HCT116 (cell line): ENCODE results near the gene ABTB1. TPM values are rescaled to one million over a fixed set of nuclear protein-coding genes. Genes with fewer than 3 reads are reported as not detected.

ENCODE experiments used
- ATAC-seq: fragments of 200-7000 bp; cut with Tn5 transposase; 2 replicates; pipeline ENCODE4 v1.9.1; 2020; ENCODE audit warnings: mild to moderate bottlenecking, moderate library complexity
- BruUV-seq: library from RNA; stranded (reverse); fragments of 400-500 nt; replicated peaks from 2 replicates; lab custom pipeline; 2021; lab: Mats Ljungman, UMichigan
- CTCF ChIA-PET: fragments of 300-600 bp; sonication (Branson Sonifier 250); formaldehyde crosslinking; loops from one replicate; lab custom pipeline; 2021; ENCODE audit warnings: antibody characterized with exemption; lab: Charles Lee
- POLR2A ChIA-PET: fragments of 300-600, 350-600 bp; sonication (Branson Sonifier 250); formaldehyde crosslinking; loops from one replicate; lab custom pipeline; 2021; ENCODE audit warnings: antibody characterized with exemption; lab: Charles Lee
- RAD21 ChIA-PET, 2 experiments: fragments of 300-600 bp; sonication (Branson Sonifier 250); formaldehyde crosslinking; loops; one replicate each; lab custom pipeline; 2023; ENCODE audit warnings: low total read pairs in 2 of 2; ENCODE audit not compliant: uncharacterized antibody in 2 of 2, unreplicated experiment in 2 of 2, low non-redundant PET in 1 of 2; lab: Charles Lee
- DNase-seq: peaks from one replicate; pipeline ENCODE4 v3.0.0-alpha.2; 2010; ENCODE audit warnings: low read depth, low spot score
- H2AFZ ChIP-seq: fragments of 200-600 bp; shearing (Covaris generic), sonication (generic); 2 replicates; pipeline ENCODE4 v1.6.1; 2017; ENCODE audit warnings: low read depth, mixed run types, mixed read lengths, antibody characterized with exemption, low read length; ENCODE audit not compliant: poor library complexity, severe bottlenecking
- H3K27ac ChIP-seq: 2 replicates; pipeline ENCODE4 v1.5.1; 2012; ENCODE audit warnings: low read depth, low read length
- H3K27me3 ChIP-seq: fragments of 200-600 bp; sonication (generic); 2 replicates; pipeline ENCODE4 v1.6.1; 2016; ENCODE audit warnings: mixed run types, low read length, mixed read lengths; ENCODE audit not compliant: insufficient read depth
- H3K36me3 ChIP-seq, 2 experiments: fragments of 200-500 bp in 1 of 2; fragments of 200-600 bp in 1 of 2; sonication (Bioruptor generic) in 1 of 2; sonication (generic) in 1 of 2; 2 replicates each; pipeline versions ENCODE4 v1.5.1 to v1.6.1; 2014 to 2016; ENCODE audit warnings: low read length in 2 of 2, inconsistent platforms in 1 of 2, mixed read lengths in 1 of 2, mixed run types in 1 of 2; ENCODE audit not compliant: insufficient read depth in 2 of 2, control insufficient read depth in 1 of 2
- H3K4me1 ChIP-seq, 2 experiments: fragments of 200-600 bp in 1 of 2; sonication (generic) in 1 of 2; 2 replicates each; pipeline versions ENCODE4 v1.5.1 to v1.6.1; 2012 to 2017; ENCODE audit warnings: low read length in 2 of 2, inconsistent platforms in 1 of 2, mild to moderate bottlenecking in 1 of 2, mixed read lengths in 1 of 2, mixed run types in 1 of 2, moderate library complexity in 1 of 2; ENCODE audit not compliant: insufficient read depth in 2 of 2, control insufficient read depth in 1 of 2
- H3K4me2 ChIP-seq: fragments of 200-600 bp; sonication (generic); 2 replicates; pipeline ENCODE4 v1.6.1; 2017; ENCODE audit warnings: mixed run types, low read length, mixed read lengths
- H3K4me3 ChIP-seq, 2 experiments: fragments of 200-600 bp in 1 of 2; sonication (generic) in 1 of 2; replicated peaks in 1 of 2; 2 replicates each; pipeline ENCODE4 v1.5.1; 2011 to 2016; ENCODE audit warnings: low read length in 2 of 2, control low read depth in 1 of 2, low read depth in 1 of 2, mild to moderate bottlenecking in 1 of 2, mixed read lengths in 1 of 2, mixed run types in 1 of 2
- H3K79me2 ChIP-seq: fragments of 200-600 bp; sonication (generic); 2 replicates; pipeline ENCODE4 v1.6.1; 2017; ENCODE audit warnings: mild to moderate bottlenecking, mixed run types, low read length, moderate library complexity, mixed read lengths; ENCODE audit not compliant: insufficient read depth
- H3K9ac ChIP-seq: fragments of 200-600 bp; sonication (generic); 2 replicates; pipeline ENCODE4 v1.6.1; 2016; ENCODE audit warnings: low read length, mixed read lengths
- H3K9me2 ChIP-seq: fragments of 200-600 bp; sonication (generic), shearing (Covaris generic); 2 replicates; pipeline ENCODE4 v1.6.1; 2017; ENCODE audit warnings: mixed run types, mild to moderate bottlenecking, moderate library complexity; ENCODE audit not compliant: insufficient read depth
- H3K9me3 ChIP-seq, 2 experiments: fragments of 200-500 bp in 1 of 2; fragments of 200-600 bp in 1 of 2; sonication (Bioruptor generic) in 1 of 2; sonication (generic) in 1 of 2; 2 replicates each; pipeline ENCODE4 v1.6.1; 2014 to 2017; ENCODE audit warnings: low read length in 2 of 2, mixed read lengths in 2 of 2, inconsistent platforms in 1 of 2, low read depth in 1 of 2, mild to moderate bottlenecking in 1 of 2, mixed run types in 1 of 2, moderate library complexity in 1 of 2; ENCODE audit not compliant: control insufficient read depth in 1 of 2, insufficient read depth in 1 of 2
- H4K20me1 ChIP-seq: fragments of 200-600 bp; sonication (generic), shearing (Covaris generic); 2 replicates; pipeline ENCODE4 v1.6.1; 2017; ENCODE audit warnings: mixed run types, mild to moderate bottlenecking, moderate library complexity; ENCODE audit not compliant: insufficient read depth
- CBX3 ChIP-seq: IDR thresholded peaks from 2 replicates; pipeline ENCODE4 v1.6.1; 2012; ENCODE audit warnings: low read depth
- CEBPB ChIP-seq: IDR thresholded peaks from 2 replicates; pipeline ENCODE4 v1.6.1; 2012; ENCODE audit warnings: low read depth
- EGR1 ChIP-seq: IDR thresholded peaks from 2 replicates; pipeline ENCODE4 v1.6.1; 2012; ENCODE audit warnings: low read depth
- EZH2 ChIP-seq: fragments of 200-600 bp; sonication (generic); IDR thresholded peaks from 2 replicates; pipeline ENCODE4 v1.6.1; 2017; ENCODE audit warnings: antibody characterized with exemption, mixed run types
- EZH2phosphoT487 ChIP-seq: fragments of 200-600 bp; IDR thresholded peaks from 2 replicates; pipeline ENCODE4 v1.6.1; 2018; ENCODE audit warnings: antibody characterized with exemption, borderline replicate concordance
- JUND ChIP-seq: IDR thresholded peaks from 2 replicates; pipeline ENCODE4 v1.6.1; 2012
- POLR2A ChIP-seq: IDR thresholded peaks from 2 replicates; pipeline ENCODE4 v1.7.0; 2011; ENCODE audit warnings: borderline replicate concordance; ENCODE audit not compliant: insufficient read depth, insufficient read length; ENCODE audit errors: extremely low read depth
- RAD21 ChIP-seq: IDR thresholded peaks from 2 replicates; pipeline ENCODE4 v1.6.1; 2012; ENCODE audit warnings: low read depth, mild to moderate bottlenecking
- SIN3A ChIP-seq: IDR thresholded peaks from 2 replicates; pipeline ENCODE4 v1.6.1; 2012; ENCODE audit warnings: low read depth
- SRF ChIP-seq: IDR thresholded peaks from 2 replicates; pipeline ENCODE4 v1.6.1; 2012; ENCODE audit warnings: low read depth
- TCF7L2 ChIP-seq: IDR thresholded peaks from 2 replicates; pipeline ENCODE4 v1.7.0; 2011; ENCODE audit warnings: borderline replicate concordance, inconsistent platforms; ENCODE audit not compliant: insufficient read depth, insufficient read length; ENCODE audit errors: extremely low read depth
- YY1 ChIP-seq: IDR thresholded peaks from 2 replicates; pipeline ENCODE4 v1.6.1; 2011; ENCODE audit warnings: low read length, low read depth, moderate library complexity, mild to moderate bottlenecking; ENCODE audit not compliant: insufficient replicate concordance; ENCODE audit errors: extremely low read depth
- ZFX ChIP-seq: fragments of 450-650 bp; IDR thresholded peaks from 2 replicates; pipeline ENCODE4 v1.6.1; 2017
- ZNF274 ChIP-seq: fragments of 200-500 bp; sonication (Bioruptor generic); IDR thresholded peaks from 2 replicates; pipeline ENCODE4 v1.6.1; 2014; ENCODE audit warnings: mild to moderate bottlenecking, low read depth, low read length, inconsistent platforms
- intact Hi-C: fragments of 100-400 bp; cut with micrococcal nuclease; formaldehyde crosslinking; loops from 2 replicates; pipeline ENCODE4 v1.10.0; 2022
- total RNA-seq: library from RNA; stranded (reverse); gene quantifications from one replicate; pipeline ENCODE4 v1.2.1, GENCODE V29; 2021; ENCODE audit not compliant: unreplicated experiment
- TF ChIP-seq, protein P1 (sequence below): IDR thresholded peaks from 2 replicates; pipeline ENCODE4 v1.6.1; 2012
- TF ChIP-seq, protein P2 (sequence below): IDR thresholded peaks from 2 replicates; pipeline ENCODE4 v1.6.1; 2012
- TF ChIP-seq, protein P3 (sequence below): IDR thresholded peaks from 2 replicates; pipeline ENCODE4 v1.6.1; 2011; ENCODE audit warnings: mild to moderate bottlenecking, low read length, moderate library complexity; ENCODE audit not compliant: insufficient replicate concordance; ENCODE audit errors: extremely low read depth
- TF ChIP-seq, protein P4 (sequence below): IDR thresholded peaks from 2 replicates; pipeline ENCODE4 v1.6.1; 2012; ENCODE audit warnings: low read depth

Gene ABTB1
- total RNA-seq, 1 experiment from 2014 or later: 19.4 TPM

DNA sequence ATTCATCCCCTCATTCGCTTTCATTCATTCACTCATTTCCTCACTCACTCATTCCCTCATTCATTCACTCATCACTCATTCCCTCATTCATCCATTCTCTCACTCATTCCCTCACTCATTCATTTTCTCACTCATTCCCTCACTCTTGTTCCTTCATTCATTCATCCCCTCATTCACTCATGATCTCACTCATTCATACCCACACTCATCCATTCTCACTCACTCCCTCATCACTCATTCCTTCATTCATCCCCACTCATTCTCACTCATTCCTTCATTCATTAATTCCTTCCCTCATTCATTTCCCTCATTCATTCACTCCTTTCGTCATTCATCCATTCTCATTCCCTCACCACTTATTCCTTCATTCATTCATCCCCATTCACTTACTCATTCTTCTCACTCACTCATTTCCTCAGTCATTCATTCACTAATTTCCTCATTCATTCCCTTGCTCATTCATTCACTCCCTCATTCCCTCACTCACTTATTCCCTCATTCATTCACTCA lies 14.5 kb downstream of the ABTB1 start:
- H3K9me3 ChIP-seq: no peaks in the 10 kb centered on the region
- intact Hi-C loops: no loop called here
- no peak overlapping the region for H3K4me2 ChIP-seq
- no peak overlapping the region for H2AFZ ChIP-seq
- H3K27me3 ChIP-seq: no peaks in the 10 kb centered on the region
- TF ChIP-seq TCF7L2: no peak
- no peak for TF ChIP-seq EZH2
- no peak for TF ChIP-seq POLR2A
- no peak for TF ChIP-seq ZNF274
- TF ChIP-seq EGR1: no peak
- TF ChIP-seq, protein P1, sequence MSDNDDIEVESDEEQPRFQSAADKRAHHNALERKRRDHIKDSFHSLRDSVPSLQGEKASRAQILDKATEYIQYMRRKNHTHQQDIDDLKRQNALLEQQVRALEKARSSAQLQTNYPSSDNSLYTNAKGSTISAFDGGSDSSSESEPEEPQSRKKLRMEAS: no peak
- TF ChIP-seq, protein P2, sequence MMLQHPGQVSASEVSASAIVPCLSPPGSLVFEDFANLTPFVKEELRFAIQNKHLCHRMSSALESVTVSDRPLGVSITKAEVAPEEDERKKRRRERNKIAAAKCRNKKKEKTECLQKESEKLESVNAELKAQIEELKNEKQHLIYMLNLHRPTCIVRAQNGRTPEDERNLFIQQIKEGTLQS: no peak
- no peak for TF ChIP-seq SRF
- no peak for TF ChIP-seq CBX3
- TF ChIP-seq, protein P3, sequence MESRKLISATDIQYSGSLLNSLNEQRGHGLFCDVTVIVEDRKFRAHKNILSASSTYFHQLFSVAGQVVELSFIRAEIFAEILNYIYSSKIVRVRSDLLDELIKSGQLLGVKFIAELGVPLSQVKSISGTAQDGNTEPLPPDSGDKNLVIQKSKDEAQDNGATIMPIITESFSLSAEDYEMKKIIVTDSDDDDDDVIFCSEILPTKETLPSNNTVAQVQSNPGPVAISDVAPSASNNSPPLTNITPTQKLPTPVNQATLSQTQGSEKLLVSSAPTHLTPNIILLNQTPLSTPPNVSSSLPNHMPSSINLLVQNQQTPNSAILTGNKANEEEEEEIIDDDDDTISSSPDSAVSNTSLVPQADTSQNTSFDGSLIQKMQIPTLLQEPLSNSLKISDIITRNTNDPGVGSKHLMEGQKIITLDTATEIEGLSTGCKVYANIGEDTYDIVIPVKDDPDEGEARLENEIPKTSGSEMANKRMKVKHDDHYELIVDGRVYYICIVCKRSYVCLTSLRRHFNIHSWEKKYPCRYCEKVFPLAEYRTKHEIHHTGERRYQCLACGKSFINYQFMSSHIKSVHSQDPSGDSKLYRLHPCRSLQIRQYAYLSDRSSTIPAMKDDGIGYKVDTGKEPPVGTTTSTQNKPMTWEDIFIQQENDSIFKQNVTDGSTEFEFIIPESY: no peak
- no peak for TF ChIP-seq YY1
- no peak for TF ChIP-seq SIN3A
- no peak for TF ChIP-seq CEBPB
- TF ChIP-seq RAD21: no peak
- no peak for TF ChIP-seq JUND
- no peak for TF ChIP-seq ZFX
- TF ChIP-seq, protein P4, sequence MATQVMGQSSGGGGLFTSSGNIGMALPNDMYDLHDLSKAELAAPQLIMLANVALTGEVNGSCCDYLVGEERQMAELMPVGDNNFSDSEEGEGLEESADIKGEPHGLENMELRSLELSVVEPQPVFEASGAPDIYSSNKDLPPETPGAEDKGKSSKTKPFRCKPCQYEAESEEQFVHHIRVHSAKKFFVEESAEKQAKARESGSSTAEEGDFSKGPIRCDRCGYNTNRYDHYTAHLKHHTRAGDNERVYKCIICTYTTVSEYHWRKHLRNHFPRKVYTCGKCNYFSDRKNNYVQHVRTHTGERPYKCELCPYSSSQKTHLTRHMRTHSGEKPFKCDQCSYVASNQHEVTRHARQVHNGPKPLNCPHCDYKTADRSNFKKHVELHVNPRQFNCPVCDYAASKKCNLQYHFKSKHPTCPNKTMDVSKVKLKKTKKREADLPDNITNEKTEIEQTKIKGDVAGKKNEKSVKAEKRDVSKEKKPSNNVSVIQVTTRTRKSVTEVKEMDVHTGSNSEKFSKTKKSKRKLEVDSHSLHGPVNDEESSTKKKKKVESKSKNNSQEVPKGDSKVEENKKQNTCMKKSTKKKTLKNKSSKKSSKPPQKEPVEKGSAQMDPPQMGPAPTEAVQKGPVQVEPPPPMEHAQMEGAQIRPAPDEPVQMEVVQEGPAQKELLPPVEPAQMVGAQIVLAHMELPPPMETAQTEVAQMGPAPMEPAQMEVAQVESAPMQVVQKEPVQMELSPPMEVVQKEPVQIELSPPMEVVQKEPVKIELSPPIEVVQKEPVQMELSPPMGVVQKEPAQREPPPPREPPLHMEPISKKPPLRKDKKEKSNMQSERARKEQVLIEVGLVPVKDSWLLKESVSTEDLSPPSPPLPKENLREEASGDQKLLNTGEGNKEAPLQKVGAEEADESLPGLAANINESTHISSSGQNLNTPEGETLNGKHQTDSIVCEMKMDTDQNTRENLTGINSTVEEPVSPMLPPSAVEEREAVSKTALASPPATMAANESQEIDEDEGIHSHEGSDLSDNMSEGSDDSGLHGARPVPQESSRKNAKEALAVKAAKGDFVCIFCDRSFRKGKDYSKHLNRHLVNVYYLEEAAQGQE: no peak
- TF ChIP-seq EZH2phosphoT487: no peak
- CTCF ChIA-PET: no interaction called here
- H3K9me2 ChIP-seq: no peaks in the 10 kb centered on the region
- no peak overlapping the region for H3K4me3 ChIP-seq
- H3K79me2 ChIP-seq: no peaks in the 10 kb centered on the region
- no peak overlapping the region for H3K27ac ChIP-seq
- H3K9ac ChIP-seq: no peak overlapping the region
- H3K4me1 ChIP-seq: peaks cover 13 to 36% of the 10 kb centered on the region in 2 experiments
- ATAC-seq (no peak), DNase-seq (no peak)
- no TSS peak for BruUV-seq
- H3K36me3 ChIP-seq: no peaks in the 10 kb centered on the region
- POLR2A ChIA-PET: no interaction called here
- H4K20me1 ChIP-seq: no peaks in the 10 kb centered on the region
- RAD21 ChIA-PET: no interaction called here
